ENCODE measurements around the gene POLG2. TPM values are rescaled to one million over a fixed set of nuclear protein-coding genes. Genes with fewer than 3 reads are reported as not detected.

Gene POLG2
- total RNA-seq, 2 donors from 2014 or later = 6.5 to 18.1 TPM

DNA sequence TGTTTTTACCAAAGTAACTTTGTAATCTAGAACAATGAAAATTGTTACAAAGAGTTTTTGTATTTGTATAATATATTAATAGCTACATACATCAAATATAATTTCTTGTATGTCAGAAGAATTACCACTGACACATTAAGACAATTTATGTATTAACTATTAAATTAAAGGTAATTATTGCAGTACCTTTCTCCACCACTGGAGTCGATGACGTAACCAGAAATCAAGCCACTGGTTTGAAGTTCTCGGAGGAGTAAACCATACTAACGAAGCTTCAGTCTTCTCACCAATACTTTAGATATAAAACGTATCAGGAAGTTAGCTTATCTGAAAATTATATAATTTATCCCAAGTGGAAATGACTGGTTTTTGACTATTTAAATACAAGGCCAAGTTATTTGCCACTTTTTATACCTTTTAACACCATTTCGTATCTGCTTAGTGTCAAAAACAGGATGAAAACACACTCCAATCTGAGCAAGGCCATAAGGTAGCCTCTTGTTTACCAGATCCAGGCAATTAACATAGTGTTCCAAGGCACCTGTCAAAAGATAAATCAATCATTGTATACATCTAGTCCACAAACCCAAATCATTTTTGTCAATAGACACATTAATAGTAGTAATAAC, 4.3 kb downstream of the POLG2 start:
- Histone ChIP-seq H3K36me3 (replicated peaks in 1 of 2; ENCODE audit: insufficient read depth in 1 of 2, low read depth in 2 of 2) (peaks cover 0 to 7% of the 10 kb centered on the region in 2 donors), H3K4me1 (peaks cover 29% of the 10 kb centered on the region), H3K27ac (no peak overlapping the region), H3K9me3 (no peaks in the 10 kb centered on the region), H3K27me3 (no peaks in the 10 kb centered on the region), H3K4me3 (no peak overlapping the region)
- 81 to 85% methylated on average over 6 of the region's 6 CpGs for WGBS, 2 donors
- TF ChIP-seq, protein P1, sequence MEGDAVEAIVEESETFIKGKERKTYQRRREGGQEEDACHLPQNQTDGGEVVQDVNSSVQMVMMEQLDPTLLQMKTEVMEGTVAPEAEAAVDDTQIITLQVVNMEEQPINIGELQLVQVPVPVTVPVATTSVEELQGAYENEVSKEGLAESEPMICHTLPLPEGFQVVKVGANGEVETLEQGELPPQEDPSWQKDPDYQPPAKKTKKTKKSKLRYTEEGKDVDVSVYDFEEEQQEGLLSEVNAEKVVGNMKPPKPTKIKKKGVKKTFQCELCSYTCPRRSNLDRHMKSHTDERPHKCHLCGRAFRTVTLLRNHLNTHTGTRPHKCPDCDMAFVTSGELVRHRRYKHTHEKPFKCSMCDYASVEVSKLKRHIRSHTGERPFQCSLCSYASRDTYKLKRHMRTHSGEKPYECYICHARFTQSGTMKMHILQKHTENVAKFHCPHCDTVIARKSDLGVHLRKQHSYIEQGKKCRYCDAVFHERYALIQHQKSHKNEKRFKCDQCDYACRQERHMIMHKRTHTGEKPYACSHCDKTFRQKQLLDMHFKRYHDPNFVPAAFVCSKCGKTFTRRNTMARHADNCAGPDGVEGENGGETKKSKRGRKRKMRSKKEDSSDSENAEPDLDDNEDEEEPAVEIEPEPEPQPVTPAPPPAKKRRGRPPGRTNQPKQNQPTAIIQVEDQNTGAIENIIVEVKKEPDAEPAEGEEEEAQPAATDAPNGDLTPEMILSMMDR (IDR thresholded peaks at IDR 0.05) = peak in 6 of 7 experiments; percentile 24 to 74 (median 37)
- no peak for TF ChIP-seq POLR2A (IDR thresholded peaks at IDR 0.05)
- intact Hi-C loops (cut with DNase I) = no loop called here
- ATAC-seq = no peak
- no peak for DNase-seq

DNA sequence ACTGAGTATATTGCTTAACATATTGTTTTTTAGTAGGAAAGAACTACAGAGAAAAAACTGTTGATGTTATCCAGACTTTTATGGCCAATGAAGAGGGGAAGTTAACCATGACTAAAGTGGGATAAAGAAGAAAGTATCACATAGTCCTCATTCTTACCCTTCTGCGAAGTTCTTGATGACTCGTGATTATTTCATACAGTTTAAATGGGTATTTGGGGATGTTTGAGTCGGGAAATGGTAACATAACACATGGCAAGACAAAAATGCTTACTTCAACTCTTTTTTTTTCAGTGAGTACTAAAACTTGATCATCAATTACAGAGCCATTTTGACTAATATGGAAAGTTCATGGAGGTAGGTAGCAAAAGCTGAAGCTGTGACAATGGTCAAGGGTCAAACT, 4.9 kb downstream of the POLG2 start:
- Histone ChIP-seq H3K4me3 (no peak overlapping the region), H3K27me3 (no peaks in the 10 kb centered on the region), H3K27ac (no peak overlapping the region), H3K36me3 (replicated peaks in 1 of 2; ENCODE audit: insufficient read depth in 1 of 2, low read depth in 2 of 2) (peaks cover 0 to 7% of the 10 kb centered on the region in 2 donors), H3K9me3 (no peaks in the 10 kb centered on the region), H3K4me1 (peaks cover 24% of the 10 kb centered on the region)
- 74 to 85% methylated on average over 3 of the region's 3 CpGs for WGBS, 2 donors
- intact Hi-C loops (cut with DNase I) = no loop called here
- ATAC-seq = no peak
- TF ChIP-seq POLR2A (IDR thresholded peaks at IDR 0.05) = no peak
- TF ChIP-seq, protein P1 (IDR thresholded peaks at IDR 0.05) = no peak
- DNase-seq = no peak

DNA sequence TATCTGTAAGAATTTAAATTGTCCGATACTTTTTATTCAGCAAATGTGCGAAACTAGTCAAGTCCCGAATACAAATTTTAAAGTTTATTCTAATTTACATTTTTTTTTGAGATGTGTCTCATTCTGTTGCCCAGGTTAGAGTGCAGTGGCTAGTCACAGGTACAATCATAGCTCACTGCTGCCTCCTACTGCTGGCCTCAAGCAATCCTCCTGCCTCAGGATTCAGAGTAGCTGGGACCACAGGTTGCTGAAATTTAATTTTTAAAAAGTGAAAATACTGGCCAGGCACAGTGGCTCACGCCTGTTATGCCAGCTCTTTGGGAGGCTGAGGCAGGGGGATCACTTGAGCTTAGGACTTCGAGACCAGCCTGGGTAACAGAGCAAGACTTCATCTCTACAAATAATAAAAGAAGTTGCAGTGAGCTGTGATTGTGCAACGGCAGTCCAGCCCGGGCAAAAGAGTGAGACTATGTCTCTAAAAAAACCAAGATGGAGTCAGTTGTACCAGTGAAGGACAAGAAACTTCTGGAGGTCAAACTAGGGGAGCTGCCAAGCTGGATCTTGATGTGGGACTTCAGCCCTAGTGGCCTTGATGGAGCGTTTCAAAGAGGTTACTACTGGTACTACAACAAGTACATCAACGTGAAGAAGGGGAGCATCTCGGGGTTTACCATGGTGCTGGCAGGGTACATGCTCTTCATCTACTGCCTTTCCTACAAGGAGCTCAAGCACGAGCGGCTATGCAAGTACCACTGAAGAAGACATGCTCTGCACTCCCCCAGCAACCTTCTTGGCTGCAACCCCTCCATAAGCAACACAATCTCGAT, 5.6 kb downstream of the POLG2 start:
- intact Hi-C loops (cut with DNase I) = no loop called here
- Histone ChIP-seq H3K27me3 (no peaks in the 10 kb centered on the region), H3K9me3 (no peaks in the 10 kb centered on the region), H3K36me3 (replicated peaks in 1 of 2; ENCODE audit: insufficient read depth in 1 of 2, low read depth in 2 of 2) (peaks cover 0 to 7% of the 10 kb centered on the region in 2 donors), H3K27ac (no peak overlapping the region), H3K4me1 (peaks cover 24% of the 10 kb centered on the region), H3K4me3 (no peak overlapping the region)
- ATAC-seq (no peak), DNase-seq (peak in 2 of 4 donors; percentile 28 to 29)
- WGBS, 2 donors = 86 to 91% methylated on average over 13 of the region's 13 CpGs
- no peak for TF ChIP-seq POLR2A (IDR thresholded peaks at IDR 0.05)
- TF ChIP-seq, protein P1 (IDR thresholded peaks at IDR 0.05) = peak in 4 of 7 experiments; percentile 14 to 40 (median 28)

DNA sequence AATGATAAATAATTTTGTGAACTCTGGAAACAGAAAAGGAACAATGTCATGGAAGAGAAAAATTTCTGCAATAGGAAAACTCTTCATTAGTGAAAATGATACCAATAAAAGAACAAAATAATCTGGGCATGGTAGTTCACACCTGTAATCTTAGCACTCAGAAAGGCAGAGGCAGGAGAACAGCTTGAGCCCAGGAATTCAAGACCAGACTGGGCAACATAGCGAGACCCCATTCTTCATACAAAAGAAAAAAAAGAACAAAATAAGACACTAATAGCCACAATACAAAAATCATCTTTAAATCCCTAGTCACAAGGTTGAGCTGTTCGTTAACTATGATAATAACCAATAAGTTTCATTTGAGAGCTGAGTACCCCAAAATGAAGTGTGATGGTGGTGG, 8.6 kb downstream of the POLG2 start:
- peaks cover 4 to 7% of the 10 kb centered on the region in 2 donors for H3K36me3 ChIP-seq (replicated peaks in 1 of 2; ENCODE audit: insufficient read depth in 1 of 2, low read depth in 2 of 2)
- H3K27ac ChIP-seq = no peak overlapping the region
- H3K9me3 ChIP-seq = no peaks in the 10 kb centered on the region
- no peaks in the 10 kb centered on the region for H3K27me3 ChIP-seq
- no peak overlapping the region for H3K4me3 ChIP-seq
- TF ChIP-seq POLR2A (IDR thresholded peaks at IDR 0.05) = no peak
- TF ChIP-seq, protein P1 (IDR thresholded peaks at IDR 0.05) = no peak
- DNase-seq (no peak), ATAC-seq (no peak)
- intact Hi-C loops (cut with DNase I) = no loop called here
- H3K4me1 ChIP-seq = no peaks in the 10 kb centered on the region
- 89 to 95% methylated on average over 2 of the region's 2 CpGs for WGBS, 2 donors
